GM12872 (cell line): ENCODE data around the gene AGTRAP.

ENCODE experiments used
- CTCF ChIP-seq: IDR thresholded peaks from 3 replicates; pipeline ENCODE4 v1.5.1; 2011; ENCODE audit warnings: low read depth, mild to moderate bottlenecking, low read length, moderate library complexity; ENCODE audit not compliant: insufficient read depth

Gene AGTRAP

GRCh38 chr1:11759791-11760190, 23.9 kb downstream of the AGTRAP start:
- no peak for TF ChIP-seq CTCF

- TF ChIP-seq CTCF, result no peak
Measured at GRCh38 chr1:11761285-11761684, 25.3 kb downstream of the AGTRAP start.

GRCh38 chr1:11761988-11762406, 26.1 kb downstream of the AGTRAP start, which contains the start of gene C1orf167:
Gene C1orf167, plus strand, starts transcription at chr1:11762193. Its CDS starts 2,208 bp downstream, at chr1:11764401.
- no peak for TF ChIP-seq CTCF

GRCh38 chr1:11764115-11764514, 28.2 kb downstream of the AGTRAP start:
- no peak for TF ChIP-seq CTCF

GRCh38 chr1:11764519-11764918, 28.6 kb downstream of the AGTRAP start:
- no peak for TF ChIP-seq CTCF

GRCh38 chr1:11765661-11766428, 29.9 kb downstream of the AGTRAP start:
- TF ChIP-seq CTCF, result no peak

GRCh38 chr1:11766429-11766776, 30.5 kb downstream of the AGTRAP start:
- no peak for TF ChIP-seq CTCF
